Parathyroid adenoma (tissue), 2 donors: ENCODE data around the gene SGSH.

ENCODE experiments used
- H2AFZ ChIP-seq: fragments of 300-600 bp; sonication (generic); one replicate; pipeline ENCODE4 v1.7.0; 2017; ENCODE audit warnings: antibody characterized with exemption, mild to moderate bottlenecking
- H3K27ac ChIP-seq: fragments of 300-600 bp; sonication (generic); one replicate; pipeline ENCODE4 v1.7.0; 2017
- H3K27me3 ChIP-seq: fragments of 300-600 bp; sonication (generic); one replicate; pipeline ENCODE4 v1.7.0; 2017; ENCODE audit warnings: low read length; ENCODE audit not compliant: control insufficient read depth, insufficient read depth
- H3K36me3 ChIP-seq: fragments of 300-600 bp; sonication (generic); one replicate; pipeline ENCODE4 v1.7.0; 2017; ENCODE audit warnings: low read length; ENCODE audit not compliant: control insufficient read depth, insufficient read depth
- H3K4me1 ChIP-seq: fragments of 300-600 bp; sonication (generic); one replicate; pipeline ENCODE4 v1.7.0; 2017; ENCODE audit warnings: control low read depth
- H3K4me2 ChIP-seq: fragments of 300-600 bp; sonication (generic); one replicate; pipeline ENCODE4 v1.7.0; 2017; ENCODE audit warnings: low read length
- H3K4me3 ChIP-seq: fragments of 300-600 bp; sonication (generic); one replicate; pipeline ENCODE4 v1.7.0; 2017; ENCODE audit warnings: low read depth, low read length
- H3K79me2 ChIP-seq: fragments of 300-600 bp; sonication (generic); one replicate; pipeline ENCODE4 v1.7.0; 2017; ENCODE audit warnings: control low read depth
- H3K9ac ChIP-seq: fragments of 300-600 bp; sonication (generic); one replicate; pipeline ENCODE4 v1.7.0; 2017; ENCODE audit warnings: mild to moderate bottlenecking
- H3K9me3 ChIP-seq: fragments of 300-600 bp; sonication (generic); one replicate; pipeline ENCODE4 v1.7.0; 2017; ENCODE audit warnings: low read length; ENCODE audit not compliant: control insufficient read depth
- TF ChIP-seq, protein P1 (sequence below): fragments of 300-600 bp; sonication (generic); IDR thresholded peaks from one replicate; pipeline ENCODE4 v1.7.0; 2017; ENCODE audit warnings: antibody characterized with exemption, mild to moderate bottlenecking
- donor health status: primary hyperparathyroidism.

The SGSH gene

DNA sequence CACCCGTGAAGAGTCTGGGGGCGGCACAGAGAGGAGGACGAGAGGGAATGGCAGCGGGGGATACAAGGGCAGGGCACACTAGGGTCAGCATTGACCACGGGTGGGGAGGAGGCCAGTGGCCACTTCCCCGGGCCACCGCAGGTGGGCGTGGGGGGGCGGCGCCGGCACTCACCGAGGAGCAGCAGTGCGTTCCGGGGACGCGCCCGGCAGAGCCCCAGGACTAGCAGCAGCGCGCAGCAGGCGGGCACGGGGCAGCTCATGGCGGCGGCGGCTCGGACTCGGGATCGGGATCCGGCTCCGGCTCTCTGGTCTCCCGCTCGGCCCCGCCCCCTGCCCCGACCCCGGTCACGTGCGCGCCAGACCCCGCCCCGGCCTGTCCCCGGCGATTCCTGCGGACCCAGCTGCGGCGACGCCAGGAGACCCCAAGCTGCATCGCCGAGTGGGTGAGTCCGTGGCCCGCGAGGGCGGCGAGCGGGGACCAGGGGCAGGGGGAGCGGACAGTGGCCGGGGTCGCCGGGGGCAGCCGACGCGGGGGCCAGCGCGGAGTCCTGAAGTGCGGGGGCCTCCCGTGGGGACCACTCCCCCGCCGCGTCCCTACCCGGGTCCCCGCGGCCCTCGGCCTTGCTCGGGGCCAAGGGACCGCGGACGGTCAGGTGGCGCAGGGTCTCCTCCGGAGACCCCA lies at the start of gene SGSH, which contains the start of gene SLC26A11:
TSS of gene SGSH (minus strand) at position 280 of the 682 bp plus-strand sequence. CDS start at position 260, 20 bp downstream.
TSS of gene SLC26A11 (plus strand) at position 374 of the 682 bp plus-strand sequence. CDS start 1,134 bp downstream, outside the sequence.
- peaks cover 8% of the 10 kb centered on the region for H3K79me2 ChIP-seq
- H3K27me3 ChIP-seq: no peaks in the 10 kb centered on the region
- peak within 1 kb of the TSS; percentile 67 for H3K27ac ChIP-seq
- H3K4me1 ChIP-seq: peaks cover 12% of the 10 kb centered on the region
- TF ChIP-seq, protein P1, sequence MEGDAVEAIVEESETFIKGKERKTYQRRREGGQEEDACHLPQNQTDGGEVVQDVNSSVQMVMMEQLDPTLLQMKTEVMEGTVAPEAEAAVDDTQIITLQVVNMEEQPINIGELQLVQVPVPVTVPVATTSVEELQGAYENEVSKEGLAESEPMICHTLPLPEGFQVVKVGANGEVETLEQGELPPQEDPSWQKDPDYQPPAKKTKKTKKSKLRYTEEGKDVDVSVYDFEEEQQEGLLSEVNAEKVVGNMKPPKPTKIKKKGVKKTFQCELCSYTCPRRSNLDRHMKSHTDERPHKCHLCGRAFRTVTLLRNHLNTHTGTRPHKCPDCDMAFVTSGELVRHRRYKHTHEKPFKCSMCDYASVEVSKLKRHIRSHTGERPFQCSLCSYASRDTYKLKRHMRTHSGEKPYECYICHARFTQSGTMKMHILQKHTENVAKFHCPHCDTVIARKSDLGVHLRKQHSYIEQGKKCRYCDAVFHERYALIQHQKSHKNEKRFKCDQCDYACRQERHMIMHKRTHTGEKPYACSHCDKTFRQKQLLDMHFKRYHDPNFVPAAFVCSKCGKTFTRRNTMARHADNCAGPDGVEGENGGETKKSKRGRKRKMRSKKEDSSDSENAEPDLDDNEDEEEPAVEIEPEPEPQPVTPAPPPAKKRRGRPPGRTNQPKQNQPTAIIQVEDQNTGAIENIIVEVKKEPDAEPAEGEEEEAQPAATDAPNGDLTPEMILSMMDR: peak; percentile 6
- H3K4me2 ChIP-seq: peak within 1 kb of the TSS; percentile 79
- H2AFZ ChIP-seq: peak within 1 kb of the TSS; percentile 97
- H3K9me3 ChIP-seq: no peaks in the 10 kb centered on the region
- H3K36me3 ChIP-seq: no peaks in the 10 kb centered on the region
- H3K9ac ChIP-seq: peak within 1 kb of the TSS; percentile 89
- peak within 1 kb of the TSS; percentile 87 for H3K4me3 ChIP-seq

GRCh38 chr17:80269405-80269807 lies 49.3 kb upstream of the SGSH start:
- Histone ChIP-seq H3K4me3 (peak overlapping the region; percentile 28), H3K79me2 (peaks cover 70% of the 10 kb centered on the region), H3K36me3 (no peaks in the 10 kb centered on the region), H3K4me2 (no peak overlapping the region), H3K9me3 (no peaks in the 10 kb centered on the region), H2AFZ (no peak overlapping the region), H3K9ac (no peak overlapping the region), H3K27me3 (no peaks in the 10 kb centered on the region), H3K4me1 (peaks cover 30% of the 10 kb centered on the region), H3K27ac (peak overlapping the region; percentile 36)
- TF ChIP-seq, protein P1: no peak

DNA sequence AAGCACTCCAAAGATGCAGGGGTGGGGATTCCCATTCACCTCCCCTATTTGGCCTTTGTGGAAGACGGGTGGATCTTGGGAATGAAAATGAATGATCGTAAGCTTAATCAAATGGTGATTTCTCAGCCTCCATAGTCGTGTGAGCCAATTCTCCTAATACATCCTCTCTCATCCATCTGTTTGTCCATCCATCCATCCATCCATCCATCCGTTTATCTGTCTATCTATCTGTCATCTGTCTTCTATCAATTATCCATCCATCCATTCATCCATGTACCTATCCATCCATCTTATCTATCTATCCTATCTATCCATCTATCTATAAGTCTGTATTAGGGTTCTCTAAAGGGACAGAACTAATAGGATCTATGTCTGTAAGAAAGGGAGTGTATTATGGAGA lies 48.3 kb upstream of the SGSH start:
- Histone ChIP-seq H3K9ac (no peak overlapping the region), H3K4me1 (peaks cover 24% of the 10 kb centered on the region), H3K36me3 (no peaks in the 10 kb centered on the region), H3K4me3 (no peak overlapping the region), H3K4me2 (no peak overlapping the region), H3K27me3 (no peaks in the 10 kb centered on the region), H3K27ac (peak overlapping the region; percentile 21), H2AFZ (no peak overlapping the region), H3K9me3 (no peaks in the 10 kb centered on the region), H3K79me2 (peaks cover 64% of the 10 kb centered on the region)
- TF ChIP-seq, protein P1: no peak

DNA sequence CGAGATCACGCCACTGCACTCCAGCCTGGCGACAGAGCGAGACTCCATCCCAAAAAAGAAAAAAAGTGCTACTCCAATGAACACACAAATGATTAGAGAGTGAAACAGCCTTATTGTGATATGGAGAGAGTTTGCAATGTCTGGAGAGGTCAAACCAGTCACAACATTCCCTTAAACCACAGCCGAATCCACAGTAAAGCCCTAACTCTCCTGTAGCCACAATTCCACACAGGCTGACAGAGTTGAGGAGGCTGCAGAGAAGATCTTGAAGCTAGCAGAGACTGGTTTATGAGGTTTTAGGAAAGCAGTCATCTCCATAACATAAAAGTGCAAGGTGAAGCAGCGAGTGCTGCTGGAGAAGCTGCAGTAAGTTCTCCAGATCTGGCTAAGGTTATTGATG lies 47.3 kb upstream of the SGSH start:
- Histone ChIP-seq H3K36me3 (no peaks in the 10 kb centered on the region), H3K4me2 (no peak overlapping the region), H3K4me3 (no peak overlapping the region), H3K79me2 (peaks cover 59% of the 10 kb centered on the region), H3K9ac (no peak overlapping the region), H3K4me1 (peaks cover 32% of the 10 kb centered on the region), H3K27ac (no peak overlapping the region), H2AFZ (no peak overlapping the region), H3K27me3 (no peaks in the 10 kb centered on the region), H3K9me3 (no peaks in the 10 kb centered on the region)
- TF ChIP-seq, protein P1: no peak
